ENCODE measurements around the gene ARID5B.

Gene ARID5B

DNA sequence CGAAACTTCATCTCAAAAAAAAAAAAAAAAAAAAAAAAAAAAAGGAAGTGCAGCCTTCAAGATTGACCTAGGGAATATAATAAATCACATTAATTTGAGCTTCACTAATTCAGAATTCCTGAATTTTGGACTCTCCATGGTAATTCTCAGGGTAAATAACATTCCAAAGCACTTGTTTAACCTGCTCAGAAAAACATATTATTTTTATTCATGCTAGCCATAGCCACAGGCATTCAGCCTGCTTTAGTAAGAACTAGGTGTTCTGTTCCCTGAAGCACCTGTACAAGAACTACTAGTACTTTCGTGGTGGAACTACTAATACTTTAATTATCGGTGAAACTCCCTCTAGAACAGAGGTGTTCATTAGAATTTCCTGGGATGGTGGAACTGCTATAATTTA lies 197.8 kb downstream of the ARID5B start:
- H3K27ac ChIP-seq (ENCODE audit: low read length) = no peak overlapping the region
- no peak for DNase-seq (ENCODE audit: low read depth, low spot score)
- H3K9me3 ChIP-seq (ENCODE audit: control insufficient read depth, insufficient read depth, low read length) = no peaks in the 10 kb centered on the region
- no peaks in the 10 kb centered on the region for H3K36me3 ChIP-seq (ENCODE audit: control insufficient read depth, insufficient read depth, low read length)
- no peak overlapping the region for H3K4me3 ChIP-seq (ENCODE audit: low read length)
- no peaks in the 10 kb centered on the region for H3K27me3 ChIP-seq (ENCODE audit: control insufficient read depth, insufficient read depth, low read length)
- WGBS (ENCODE audit: insufficient coverage, insufficient read length) = no CpG with 5 or more reads among the region's 3 CpGs
- no peaks in the 10 kb centered on the region for H3K4me1 ChIP-seq (ENCODE audit: control insufficient read depth, insufficient read depth, low read length)

DNA sequence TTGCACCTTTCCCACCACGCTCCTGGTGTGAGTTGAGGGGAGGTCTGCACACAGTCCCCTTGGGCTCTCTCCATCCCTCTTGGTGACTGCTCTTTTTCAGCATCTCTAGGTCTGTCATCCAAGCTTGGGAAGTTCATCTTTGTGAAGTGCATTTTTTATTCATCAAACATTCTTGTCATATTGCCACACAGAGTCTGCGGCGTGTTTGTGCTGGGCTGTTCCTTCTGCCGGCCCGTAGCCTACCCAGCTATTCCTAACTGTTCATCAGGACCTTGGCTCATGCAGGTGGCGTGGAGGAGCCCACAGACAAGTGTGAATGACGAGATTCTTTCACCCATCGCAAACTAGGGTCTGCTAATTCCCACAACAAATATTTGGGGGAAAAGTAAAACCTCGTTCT lies 202.4 kb downstream of the ARID5B start:
- WGBS (ENCODE audit: insufficient coverage, insufficient read length) = no CpG with 5 or more reads among the region's 9 CpGs
- DNase-seq (ENCODE audit: low read depth, low spot score) = no peak
- no peaks in the 10 kb centered on the region for H3K27me3 ChIP-seq (ENCODE audit: control insufficient read depth, insufficient read depth, low read length)
- no peaks in the 10 kb centered on the region for H3K4me1 ChIP-seq (ENCODE audit: control insufficient read depth, insufficient read depth, low read length)
- no peaks in the 10 kb centered on the region for H3K36me3 ChIP-seq (ENCODE audit: control insufficient read depth, insufficient read depth, low read length)
- no peak overlapping the region for H3K4me3 ChIP-seq (ENCODE audit: low read length)
- H3K27ac ChIP-seq (ENCODE audit: low read length) = no peak overlapping the region
- H3K9me3 ChIP-seq (ENCODE audit: control insufficient read depth, insufficient read depth, low read length) = no peaks in the 10 kb centered on the region

- no peaks in the 10 kb centered on the region for H3K9me3 ChIP-seq (ENCODE audit: control insufficient read depth, insufficient read depth, low read length)
These were observed 205.5 kb downstream of the ARID5B start for GRCh38 chr10:62106929-62107519.

GRCh38 chr10:62108759-62109586 lies 207.5 kb downstream of the ARID5B start:
- H3K27ac ChIP-seq (ENCODE audit: low read length) = no peak overlapping the region
- no peaks in the 10 kb centered on the region for H3K4me1 ChIP-seq (ENCODE audit: control insufficient read depth, insufficient read depth, low read length)

More at GRCh38 chr10:62106929-62107519, 205.5 kb downstream of the ARID5B start:
- Histone ChIP-seq H3K4me3 (ENCODE audit: low read length) (no peak overlapping the region), H3K27ac (ENCODE audit: low read length) (no peak overlapping the region), H3K27me3 (ENCODE audit: control insufficient read depth, insufficient read depth, low read length) (no peaks in the 10 kb centered on the region), H3K36me3 (ENCODE audit: control insufficient read depth, insufficient read depth, low read length) (no peaks in the 10 kb centered on the region), H3K4me1 (ENCODE audit: control insufficient read depth, insufficient read depth, low read length) (no peaks in the 10 kb centered on the region)
- no peak for DNase-seq (ENCODE audit: low read depth, low spot score)

GRCh38 chr10:62109587-62110293 lies 208.2 kb downstream of the ARID5B start:
- no peak overlapping the region for H3K4me3 ChIP-seq (ENCODE audit: low read length)
- no CpG with 5 or more reads among the region's 1 CpG for WGBS (ENCODE audit: insufficient coverage, insufficient read length)
- no peaks in the 10 kb centered on the region for H3K4me1 ChIP-seq (ENCODE audit: control insufficient read depth, insufficient read depth, low read length)
- H3K27ac ChIP-seq (ENCODE audit: low read length) = no peak overlapping the region
- no peaks in the 10 kb centered on the region for H3K36me3 ChIP-seq (ENCODE audit: control insufficient read depth, insufficient read depth, low read length)
- DNase-seq (ENCODE audit: low read depth, low spot score) = no peak
- H3K27me3 ChIP-seq (ENCODE audit: control insufficient read depth, insufficient read depth, low read length) = no peaks in the 10 kb centered on the region
- no peaks in the 10 kb centered on the region for H3K9me3 ChIP-seq (ENCODE audit: control insufficient read depth, insufficient read depth, low read length)

More at GRCh38 chr10:62108759-62109586, 207.5 kb downstream of the ARID5B start:
- DNase-seq (ENCODE audit: low read depth, low spot score) = no peak
- no peaks in the 10 kb centered on the region for H3K9me3 ChIP-seq (ENCODE audit: control insufficient read depth, insufficient read depth, low read length)
- H3K36me3 ChIP-seq (ENCODE audit: control insufficient read depth, insufficient read depth, low read length) = no peaks in the 10 kb centered on the region
- H3K4me3 ChIP-seq (ENCODE audit: low read length) = no peak overlapping the region
- no peaks in the 10 kb centered on the region for H3K27me3 ChIP-seq (ENCODE audit: control insufficient read depth, insufficient read depth, low read length)

- DNase-seq (ENCODE audit: low read depth, low spot score) = no peak
- Histone ChIP-seq H3K27me3 (ENCODE audit: control insufficient read depth, insufficient read depth, low read length) (no peaks in the 10 kb centered on the region), H3K27ac (ENCODE audit: low read length) (no peak overlapping the region), H3K36me3 (ENCODE audit: control insufficient read depth, insufficient read depth, low read length) (no peaks in the 10 kb centered on the region), H3K4me1 (ENCODE audit: control insufficient read depth, insufficient read depth, low read length) (no peaks in the 10 kb centered on the region), H3K9me3 (ENCODE audit: control insufficient read depth, insufficient read depth, low read length) (no peaks in the 10 kb centered on the region), H3K4me3 (ENCODE audit: low read length) (no peak overlapping the region)
These were observed 210.8 kb downstream of the ARID5B start for GRCh38 chr10:62112300-62112699.

GRCh38 chr10:62112963-62113362 lies 211.5 kb downstream of the ARID5B start:
- H3K36me3 ChIP-seq (ENCODE audit: control insufficient read depth, insufficient read depth, low read length) = no peaks in the 10 kb centered on the region
- H3K9me3 ChIP-seq (ENCODE audit: control insufficient read depth, insufficient read depth, low read length) = no peaks in the 10 kb centered on the region
- H3K4me3 ChIP-seq (ENCODE audit: low read length) = no peak overlapping the region
- H3K27ac ChIP-seq (ENCODE audit: low read length) = no peak overlapping the region
- DNase-seq (ENCODE audit: low read depth, low spot score) = no peak
- H3K4me1 ChIP-seq (ENCODE audit: control insufficient read depth, insufficient read depth, low read length) = no peaks in the 10 kb centered on the region
- WGBS (ENCODE audit: insufficient coverage, insufficient read length) = no CpG with 5 or more reads among the region's 4 CpGs
- H3K27me3 ChIP-seq (ENCODE audit: control insufficient read depth, insufficient read depth, low read length) = no peaks in the 10 kb centered on the region

DNA sequence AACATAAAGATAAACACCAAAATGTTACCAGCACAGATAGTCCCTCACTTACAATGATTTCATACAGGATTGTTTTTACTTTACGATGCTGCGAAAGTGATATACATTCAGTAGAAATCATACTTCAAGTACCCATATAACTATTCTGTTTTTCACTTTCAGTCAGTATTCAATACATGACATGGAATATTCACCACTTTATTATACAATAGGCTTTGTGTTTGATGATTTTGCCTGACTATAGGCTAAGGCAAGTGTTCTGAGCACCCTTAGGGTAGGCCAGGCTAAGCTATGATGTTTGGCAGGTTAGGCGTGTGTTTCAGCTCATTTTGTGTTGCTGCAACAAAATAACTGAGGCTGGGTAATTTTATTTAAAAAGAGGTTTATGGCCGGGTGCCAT lies 212.2 kb downstream of the ARID5B start:
- H3K4me1 ChIP-seq (ENCODE audit: control insufficient read depth, insufficient read depth, low read length) = no peaks in the 10 kb centered on the region
- no peaks in the 10 kb centered on the region for H3K36me3 ChIP-seq (ENCODE audit: control insufficient read depth, insufficient read depth, low read length)
- H3K4me3 ChIP-seq (ENCODE audit: low read length) = no peak overlapping the region
- no peaks in the 10 kb centered on the region for H3K9me3 ChIP-seq (ENCODE audit: control insufficient read depth, insufficient read depth, low read length)
- no peak for DNase-seq (ENCODE audit: low read depth, low spot score)
- no CpG with 5 or more reads among the region's 4 CpGs for WGBS (ENCODE audit: insufficient coverage, insufficient read length)
- H3K27me3 ChIP-seq (ENCODE audit: control insufficient read depth, insufficient read depth, low read length) = no peaks in the 10 kb centered on the region
- no peak overlapping the region for H3K27ac ChIP-seq (ENCODE audit: low read length)

DNA sequence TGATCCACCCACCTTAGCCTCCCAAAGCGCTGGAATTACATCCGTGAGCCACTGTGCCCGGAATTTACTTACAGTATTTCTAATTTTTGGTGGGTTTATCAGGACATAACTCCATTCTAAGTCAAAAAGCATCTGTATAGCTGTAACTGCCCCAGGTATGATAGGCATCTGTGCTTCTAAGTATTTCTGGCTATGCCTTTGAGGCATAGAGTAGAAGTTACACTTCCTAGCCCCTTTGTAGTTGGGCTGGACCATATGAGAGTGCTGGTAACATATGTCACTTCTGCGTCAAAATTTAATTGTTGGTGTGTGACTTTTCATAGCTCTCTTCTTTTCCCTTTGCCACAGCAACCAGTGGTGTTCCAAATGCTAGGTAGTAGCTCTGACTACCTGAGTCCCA lies 213.8 kb downstream of the ARID5B start:
- no peak for DNase-seq (ENCODE audit: low read depth, low spot score)
- Histone ChIP-seq H3K9me3 (ENCODE audit: control insufficient read depth, insufficient read depth, low read length) (no peaks in the 10 kb centered on the region), H3K4me3 (ENCODE audit: low read length) (no peak overlapping the region), H3K36me3 (ENCODE audit: control insufficient read depth, insufficient read depth, low read length) (no peaks in the 10 kb centered on the region), H3K27ac (ENCODE audit: low read length) (no peak overlapping the region), H3K4me1 (ENCODE audit: control insufficient read depth, insufficient read depth, low read length) (no peaks in the 10 kb centered on the region), H3K27me3 (ENCODE audit: control insufficient read depth, insufficient read depth, low read length) (no peaks in the 10 kb centered on the region)
- WGBS (ENCODE audit: insufficient coverage, insufficient read length) = no CpG with 5 or more reads among the region's 4 CpGs

DNA sequence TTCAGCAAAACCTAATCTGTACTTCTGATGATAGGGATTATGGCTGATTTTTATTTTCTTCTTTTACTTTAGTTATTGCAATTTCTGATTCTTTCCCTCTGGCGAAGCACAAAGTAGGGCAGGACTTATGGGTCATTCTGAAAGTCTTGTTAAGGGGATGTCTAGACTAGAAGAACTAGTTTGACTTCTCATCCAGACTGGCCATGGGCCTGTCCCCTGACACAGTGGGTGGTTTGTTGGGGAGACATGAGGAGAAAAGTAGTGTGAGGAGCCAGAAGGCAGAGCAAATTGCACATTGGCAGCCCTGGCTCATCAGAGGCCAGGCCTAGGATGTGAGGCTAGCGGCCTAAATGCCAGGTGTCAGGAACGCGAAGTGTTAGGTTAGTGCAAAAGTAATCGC lies 214.3 kb downstream of the ARID5B start:
- DNase-seq (ENCODE audit: low read depth, low spot score) = no peak
- Histone ChIP-seq H3K4me1 (ENCODE audit: control insufficient read depth, insufficient read depth, low read length) (no peaks in the 10 kb centered on the region), H3K4me3 (ENCODE audit: low read length) (no peak overlapping the region), H3K27ac (ENCODE audit: low read length) (no peak overlapping the region), H3K9me3 (ENCODE audit: control insufficient read depth, insufficient read depth, low read length) (no peaks in the 10 kb centered on the region), H3K36me3 (ENCODE audit: control insufficient read depth, insufficient read depth, low read length) (no peaks in the 10 kb centered on the region), H3K27me3 (ENCODE audit: control insufficient read depth, insufficient read depth, low read length) (no peaks in the 10 kb centered on the region)
- no CpG with 5 or more reads among the region's 5 CpGs for WGBS (ENCODE audit: insufficient coverage, insufficient read length)

Measured in iPS DF 6.9 (cell line).